Gastrocnemius medialis (tissue), 4 donors: Measurements from ENCODE around the gene DGCR2.

Experiments used
- CTCF ChIP-seq, 5 experiments: fragments of 450-650 bp in 3 of 5; fragments of 200-600 bp in 2 of 5; sonication (generic) in 2 of 5; IDR thresholded peaks in 4 of 5; conservative IDR thresholded peaks in 1 of 5; 1 replicate in 4 of 5; 2 replicates in 1 of 5; pipeline ENCODE4 v1.5.1; 2016 to 2019; ENCODE audit warnings: antibody characterized with exemption in 5 of 5, mild to moderate bottlenecking in 3 of 5, moderate library complexity in 3 of 5
- POLR2A ChIP-seq, 2 donors: fragments of 450-650 bp; IDR thresholded peaks; one replicate each; pipeline ENCODE4 v1.6.1; 2017; ENCODE audit warnings: antibody characterized with exemption in 2 of 2, mild to moderate bottlenecking in 2 of 2, moderate library complexity in 2 of 2

- no peak for TF ChIP-seq CTCF (IDR thresholded peaks at IDR 0.05 in 4 of 5, conservative IDR thresholded peaks at IDR 0.05 in 1 of 5)
- TF ChIP-seq POLR2A (IDR thresholded peaks at IDR 0.05): no peak
These were observed 33.2 kb downstream of the DGCR2 start for GRCh38 chr22:19088866-19089595.
